ENCODE results near the gene SUGP1. TPM values are rescaled to one million over a fixed set of nuclear protein-coding genes. Genes with fewer than 3 reads are reported as not detected.

SUGP1 gene
- polyA plus RNA-seq, 3 donors = 17.4 to 38.8 (median 18.1) TPM

GRCh38 chr19:19305696-19306095 lies 14.6 kb downstream of the SUGP1 start:
- Mint-ChIP-seq H3K4me1 (no peaks in the 10 kb centered on the region), H3K27ac (no peak overlapping the region), H3K27me3 (ENCODE audit: low read depth in 3 of 3) (no peaks in the 10 kb centered on the region), H3K4me3 (no peak overlapping the region), H3K36me3 (peaks cover 85 to 97% of the 10 kb centered on the region in 2 donors), H3K9me3 (peaks cover 0 to 3% (median 0%) of the 10 kb centered on the region in 7 donors)
- Histone ChIP-seq H3K9ac (ENCODE audit: insufficient read depth, low read length, poor library complexity, severe bottlenecking) (no peak overlapping the region), H4K20me1 (ENCODE audit: insufficient read depth, low read length) (peaks cover 8% of the 10 kb centered on the region), H3K4me3 (replicated peaks in 1 of 3; ENCODE audit: low read depth in 2 of 3, low read length in 3 of 3) (no peak overlapping the region), H3K9me3 (replicated peaks in 1 of 2; ENCODE audit: control insufficient read depth in 1 of 2, insufficient read depth in 1 of 2, low read length in 2 of 2) (no peaks in the 10 kb centered on the region), H3K36me3 (replicated peaks in 1 of 2; ENCODE audit: control insufficient read depth in 1 of 2, insufficient read depth in 2 of 2, low read length in 2 of 2) (peaks cover 93 to 98% of the 10 kb centered on the region in 2 donors), H3K4me2 (replicated peaks; ENCODE audit: extremely low read depth, low read length, poor library complexity, severe bottlenecking) (no peak overlapping the region), H3K27me3 (ENCODE audit: control insufficient read depth in 2 of 2, insufficient read depth in 2 of 2, low read length in 2 of 2) (no peaks in the 10 kb centered on the region), H2AFZ (ENCODE audit: insufficient read depth, low read depth, low read length, poor library complexity, severe bottlenecking) (no peak overlapping the region), H3K27ac (ENCODE audit: low read depth in 1 of 2, low read length in 2 of 2) (no peak overlapping the region), H3K79me2 (ENCODE audit: insufficient read depth, low read length) (no peaks in the 10 kb centered on the region), H3K4me1 (ENCODE audit: control insufficient read depth in 1 of 2, insufficient read depth in 2 of 2, low read length in 2 of 2) (no peaks in the 10 kb centered on the region)
- intact Hi-C loops (cut with micrococcal nuclease) = no loop called here
- no peak for TF ChIP-seq CTCF (IDR thresholded peaks at IDR 0.05)
- no peak for DNase-seq
- WGBS (ENCODE audit: insufficient coverage) = 100% methylated on average over 11 of the region's 16 CpGs

DNA sequence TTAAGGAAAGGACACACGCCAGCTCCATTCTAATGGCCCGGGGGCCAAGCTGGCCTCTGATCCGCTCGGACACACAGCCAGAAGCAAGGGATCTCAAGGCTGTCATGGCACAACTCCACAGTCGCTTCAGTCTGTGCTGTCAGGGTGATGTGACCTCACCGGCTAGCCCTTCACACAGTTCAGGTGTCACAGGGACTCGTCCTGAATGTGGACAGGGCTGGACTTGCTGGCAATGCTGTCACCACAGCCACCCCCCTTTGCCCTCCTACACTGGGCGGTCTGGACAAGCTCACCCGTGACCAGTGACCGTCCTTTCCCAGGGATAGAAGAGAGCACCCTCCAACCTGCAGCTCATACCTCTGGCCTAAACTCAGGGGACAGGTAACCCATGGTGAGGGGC lies 15.2 kb downstream of the SUGP1 start:
- Histone ChIP-seq H3K4me3 (replicated peaks in 1 of 3; ENCODE audit: low read depth in 2 of 3, low read length in 3 of 3) (no peak overlapping the region), H3K79me2 (ENCODE audit: insufficient read depth, low read length) (no peaks in the 10 kb centered on the region), H3K36me3 (replicated peaks in 1 of 2; ENCODE audit: control insufficient read depth in 1 of 2, insufficient read depth in 2 of 2, low read length in 2 of 2) (peaks cover 94 to 98% of the 10 kb centered on the region in 2 donors), H3K27ac (ENCODE audit: low read depth in 1 of 2, low read length in 2 of 2) (no peak overlapping the region), H3K9me3 (replicated peaks in 1 of 2; ENCODE audit: control insufficient read depth in 1 of 2, insufficient read depth in 1 of 2, low read length in 2 of 2) (no peaks in the 10 kb centered on the region), H4K20me1 (ENCODE audit: insufficient read depth, low read length) (peaks cover 8% of the 10 kb centered on the region), H3K4me1 (ENCODE audit: control insufficient read depth in 1 of 2, insufficient read depth in 2 of 2, low read length in 2 of 2) (no peaks in the 10 kb centered on the region), H3K27me3 (ENCODE audit: control insufficient read depth in 2 of 2, insufficient read depth in 2 of 2, low read length in 2 of 2) (no peaks in the 10 kb centered on the region), H3K4me2 (replicated peaks; ENCODE audit: extremely low read depth, low read length, poor library complexity, severe bottlenecking) (no peak overlapping the region), H3K9ac (ENCODE audit: insufficient read depth, low read length, poor library complexity, severe bottlenecking) (no peak overlapping the region), H2AFZ (ENCODE audit: insufficient read depth, low read depth, low read length, poor library complexity, severe bottlenecking) (no peak overlapping the region)
- intact Hi-C loops (cut with micrococcal nuclease) = no loop called here
- Mint-ChIP-seq H3K27me3 (ENCODE audit: low read depth in 3 of 3) (peaks cover 0 to 2% (median 0%) of the 10 kb centered on the region in 3 donors), H3K4me3 (no peak overlapping the region), H3K4me1 (no peaks in the 10 kb centered on the region), H3K9me3 (peaks cover 0 to 3% (median 0%) of the 10 kb centered on the region in 7 donors), H3K27ac (no peak overlapping the region), H3K36me3 (peaks cover 85 to 97% of the 10 kb centered on the region in 2 donors)
- DNase-seq = no peak
- 98% methylated on average over 10 of the region's 10 CpGs for WGBS (ENCODE audit: insufficient coverage)
- TF ChIP-seq CTCF (IDR thresholded peaks at IDR 0.05) = no peak

Data from CD14-positive monocyte (primary cell).